ENCODE data around the gene MYOG. TPM values are rescaled to one million over a fixed set of nuclear protein-coding genes. Genes with fewer than 3 reads are reported as not detected.

MYOG gene
- polyA plus RNA-seq, 3 donors: not detected

DNA sequence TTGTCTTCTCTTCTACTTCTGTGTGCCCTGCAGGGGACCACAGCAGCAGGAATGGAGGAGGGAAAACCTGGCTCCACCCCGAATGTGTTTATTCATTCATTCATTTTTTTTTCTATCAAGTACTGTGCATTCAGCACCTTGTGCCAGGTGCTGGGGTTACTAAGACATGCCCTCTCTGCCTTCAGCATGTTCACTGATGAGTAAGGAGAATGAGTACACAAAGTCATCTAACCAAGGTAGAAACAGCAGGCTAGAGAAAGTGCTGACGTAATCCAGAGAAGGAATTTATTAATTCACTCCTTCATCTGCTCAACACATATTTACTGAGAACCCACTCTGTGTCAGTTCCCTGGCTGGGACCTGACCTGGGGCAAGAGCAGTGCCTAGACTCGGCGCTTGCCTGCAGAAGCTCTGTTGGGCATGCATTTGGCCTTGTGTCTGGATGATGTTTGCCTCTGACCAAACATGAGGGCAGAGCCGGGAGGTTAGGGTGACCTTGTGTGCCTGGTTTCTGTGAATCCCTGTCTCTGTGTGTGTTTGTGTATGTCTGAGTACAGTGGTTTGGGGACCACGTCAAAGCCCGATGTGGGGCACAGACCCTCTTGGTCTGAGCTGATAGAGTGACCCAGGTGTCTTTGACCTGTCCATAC lies 3.3 kb upstream of the MYOG start:
- Histone ChIP-seq H3K36me3 (replicated peaks in 1 of 2; ENCODE audit: control insufficient read depth in 1 of 2, insufficient read depth in 2 of 2, low read length in 2 of 2) (no peaks in the 10 kb centered on the region), H3K27ac (ENCODE audit: low read depth in 1 of 2, low read length in 2 of 2) (no peak overlapping the region), H3K9ac (ENCODE audit: insufficient read depth, low read length, poor library complexity, severe bottlenecking) (no peak overlapping the region), H2AFZ (ENCODE audit: insufficient read depth, low read depth, low read length, poor library complexity, severe bottlenecking) (no peak overlapping the region), H3K9me3 (replicated peaks in 1 of 2; ENCODE audit: control insufficient read depth in 1 of 2, insufficient read depth in 1 of 2, low read length in 2 of 2) (peaks cover 4 to 6% of the 10 kb centered on the region in 2 donors), H4K20me1 (ENCODE audit: insufficient read depth, low read length) (no peaks in the 10 kb centered on the region), H3K79me2 (ENCODE audit: insufficient read depth, low read length) (no peaks in the 10 kb centered on the region), H3K27me3 (ENCODE audit: control insufficient read depth in 2 of 2, insufficient read depth in 2 of 2, low read length in 2 of 2) (no peaks in the 10 kb centered on the region), H3K4me3 (replicated peaks in 1 of 3; ENCODE audit: low read depth in 2 of 3, low read length in 3 of 3) (no peak overlapping the region), H3K4me1 (ENCODE audit: control insufficient read depth in 1 of 2, insufficient read depth in 2 of 2, low read length in 2 of 2) (peaks cover 0 to 6% of the 10 kb centered on the region in 2 donors), H3K4me2 (replicated peaks; ENCODE audit: extremely low read depth, low read length, poor library complexity, severe bottlenecking) (no peak overlapping the region)
- Mint-ChIP-seq H3K36me3 (no peaks in the 10 kb centered on the region), H3K4me3 (no peak overlapping the region), H3K27ac (no peak overlapping the region), H3K4me1 (peaks cover 12% of the 10 kb centered on the region), H3K27me3 (ENCODE audit: low read depth in 3 of 3) (peaks cover 11 to 22% (median 14%) of the 10 kb centered on the region in 3 donors), H3K9me3 (peaks cover 2 to 14% (median 7%) of the 10 kb centered on the region in 7 donors)
- intact Hi-C loops (cut with micrococcal nuclease): no loop called here
- 93% methylated on average over 6 of the region's 7 CpGs for WGBS (ENCODE audit: insufficient coverage)
- no peak for DNase-seq
- TF ChIP-seq, protein P1, sequence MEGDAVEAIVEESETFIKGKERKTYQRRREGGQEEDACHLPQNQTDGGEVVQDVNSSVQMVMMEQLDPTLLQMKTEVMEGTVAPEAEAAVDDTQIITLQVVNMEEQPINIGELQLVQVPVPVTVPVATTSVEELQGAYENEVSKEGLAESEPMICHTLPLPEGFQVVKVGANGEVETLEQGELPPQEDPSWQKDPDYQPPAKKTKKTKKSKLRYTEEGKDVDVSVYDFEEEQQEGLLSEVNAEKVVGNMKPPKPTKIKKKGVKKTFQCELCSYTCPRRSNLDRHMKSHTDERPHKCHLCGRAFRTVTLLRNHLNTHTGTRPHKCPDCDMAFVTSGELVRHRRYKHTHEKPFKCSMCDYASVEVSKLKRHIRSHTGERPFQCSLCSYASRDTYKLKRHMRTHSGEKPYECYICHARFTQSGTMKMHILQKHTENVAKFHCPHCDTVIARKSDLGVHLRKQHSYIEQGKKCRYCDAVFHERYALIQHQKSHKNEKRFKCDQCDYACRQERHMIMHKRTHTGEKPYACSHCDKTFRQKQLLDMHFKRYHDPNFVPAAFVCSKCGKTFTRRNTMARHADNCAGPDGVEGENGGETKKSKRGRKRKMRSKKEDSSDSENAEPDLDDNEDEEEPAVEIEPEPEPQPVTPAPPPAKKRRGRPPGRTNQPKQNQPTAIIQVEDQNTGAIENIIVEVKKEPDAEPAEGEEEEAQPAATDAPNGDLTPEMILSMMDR (IDR thresholded peaks at IDR 0.05): no peak

DNA sequence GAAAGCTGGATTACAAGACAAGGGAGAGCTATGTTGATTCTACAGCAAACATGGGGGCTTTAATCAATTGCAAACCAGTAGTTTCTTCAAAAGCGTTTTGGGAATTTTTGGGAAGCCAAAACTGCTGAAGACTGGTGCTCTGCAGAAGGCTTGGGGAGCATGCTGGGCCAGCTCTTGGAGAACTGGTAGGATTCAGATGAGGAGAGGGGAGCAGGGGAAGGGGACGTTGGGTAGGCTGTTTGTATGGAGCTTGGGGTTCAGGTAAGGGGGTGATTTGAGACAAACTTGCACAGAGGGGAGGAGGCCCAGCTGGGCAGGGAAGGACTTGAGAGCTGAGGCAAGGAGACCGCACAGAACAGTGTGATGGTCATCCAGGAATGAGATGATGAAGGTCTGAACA lies 2.6 kb upstream of the MYOG start:
- peaks cover 0 to 13% of the 10 kb centered on the region in 2 donors for H3K4me1 ChIP-seq (ENCODE audit: control insufficient read depth in 1 of 2, insufficient read depth in 2 of 2, low read length in 2 of 2)
- H3K4me3 ChIP-seq (replicated peaks in 1 of 3; ENCODE audit: low read depth in 2 of 3, low read length in 3 of 3): no peak overlapping the region
- Mint-ChIP-seq H3K27me3 (ENCODE audit: low read depth in 3 of 3) (peaks cover 11 to 22% (median 14%) of the 10 kb centered on the region in 3 donors), H3K27ac (no peak overlapping the region), H3K36me3 (no peaks in the 10 kb centered on the region), H3K4me1 (peaks cover 19% of the 10 kb centered on the region), H3K9me3 (peaks cover 1 to 11% (median 3%) of the 10 kb centered on the region in 7 donors), H3K4me3 (no peak overlapping the region)
- intact Hi-C loops (cut with micrococcal nuclease): no loop called here
- no peak overlapping the region for H3K4me2 ChIP-seq (replicated peaks; ENCODE audit: extremely low read depth, low read length, poor library complexity, severe bottlenecking)
- H2AFZ ChIP-seq (ENCODE audit: insufficient read depth, low read depth, low read length, poor library complexity, severe bottlenecking): no peak overlapping the region
- no peaks in the 10 kb centered on the region for H3K79me2 ChIP-seq (ENCODE audit: insufficient read depth, low read length)
- no peak overlapping the region for H3K9ac ChIP-seq (ENCODE audit: insufficient read depth, low read length, poor library complexity, severe bottlenecking)
- no peaks in the 10 kb centered on the region for H3K27me3 ChIP-seq (ENCODE audit: control insufficient read depth in 2 of 2, insufficient read depth in 2 of 2, low read length in 2 of 2)
- H3K9me3 ChIP-seq (replicated peaks in 1 of 2; ENCODE audit: control insufficient read depth in 1 of 2, insufficient read depth in 1 of 2, low read length in 2 of 2): no peaks in the 10 kb centered on the region
- H3K27ac ChIP-seq (ENCODE audit: low read depth in 1 of 2, low read length in 2 of 2): no peak overlapping the region
- 100% methylated on average over 3 of the region's 3 CpGs for WGBS (ENCODE audit: insufficient coverage)
- TF ChIP-seq, protein P1 (IDR thresholded peaks at IDR 0.05): no peak
- H4K20me1 ChIP-seq (ENCODE audit: insufficient read depth, low read length): no peaks in the 10 kb centered on the region
- no peak for DNase-seq
- H3K36me3 ChIP-seq (replicated peaks in 1 of 2; ENCODE audit: control insufficient read depth in 1 of 2, insufficient read depth in 2 of 2, low read length in 2 of 2): no peaks in the 10 kb centered on the region
